Measurements from ENCODE around the gene GATB. TPM values are rescaled to one million over a fixed set of nuclear protein-coding genes. Genes with fewer than 3 reads are reported as not detected.

The GATB gene
- total and polyA plus RNA-seq, 2 donors (not counting 3 experiments of a cell fraction or from before 2014, with no cell fraction given), result 14.4 to 17.7 TPM

- intact Hi-C loops (cut with micrococcal nuclease), result no loop called here
- Histone ChIP-seq H3K36me3 (ENCODE audit: control insufficient read depth in 2 of 2, extremely low read depth in 1 of 2, insufficient read depth in 2 of 2, low read length in 2 of 2) (no peaks in the 10 kb centered on the region), H4K20me1 (replicated peaks; ENCODE audit: control insufficient read depth, extremely low read depth, insufficient read depth, low read length) (no peaks in the 10 kb centered on the region), H3K9me1 (replicated peaks; ENCODE audit: control insufficient read depth, extremely low read depth, insufficient read depth, low read length) (no peaks in the 10 kb centered on the region), H3K79me2 (ENCODE audit: control insufficient read depth, insufficient read depth, low read length) (no peaks in the 10 kb centered on the region), H3K9ac (replicated peaks; ENCODE audit: extremely low read depth, insufficient read depth, low read length) (no peak overlapping the region), H3K9me3 (replicated peaks; ENCODE audit: control insufficient read depth, insufficient read depth, low read length) (no peaks in the 10 kb centered on the region), H3K4me1 (ENCODE audit: control insufficient read depth, extremely low read depth, insufficient read depth, low read length) (peaks cover 6% of the 10 kb centered on the region), H3K4me2 (ENCODE audit: insufficient read depth, low read length) (no peak overlapping the region), H3K4me3 (replicated peaks in 1 of 3; ENCODE audit: insufficient read depth in 1 of 3, low read depth in 1 of 3, low read length in 3 of 3) (no peak overlapping the region), H3K27me3 (ENCODE audit: control insufficient read depth in 2 of 2, insufficient read depth in 2 of 2, low read length in 2 of 2) (no peaks in the 10 kb centered on the region), H3K27ac (ENCODE audit: insufficient read depth, low read depth, low read length) (no peak overlapping the region), H2AFZ (ENCODE audit: low read depth, low read length) (no peak overlapping the region)
- FAIRE-seq (no peak), DNase-seq (ENCODE audit: low read depth, low spot score) (no peak)
- TF ChIP-seq JUN (IDR thresholded peaks at IDR 0.05; ENCODE audit: borderline replicate concordance, insufficient read depth, insufficient read length, low read depth) (no peak), POLR2A (IDR thresholded peaks at IDR 0.05; ENCODE audit: low read depth, low read length) (no peak), MYC (IDR thresholded peaks at IDR 0.05; ENCODE audit: low read depth, low read length) (no peak), MAX (IDR thresholded peaks at IDR 0.05; ENCODE audit: insufficient read depth, insufficient read length) (no peak), POLR2AphosphoS5 (IDR thresholded peaks at IDR 0.05; ENCODE audit: insufficient read depth, low read depth, low read length) (no peak)
- no TSS peak for BruUV-seq (replicated peaks)
- ChIA-PET POLR2A (no interaction called here), CTCF (no interaction called here)
- dilution Hi-C loops (cut with MboI; ENCODE audit: extremely low pct_ligation_motif_present, low sequenced_read_pairs), result no loop called here
These were observed 89.2 kb downstream of the GATB start for GRCh38 chr4:151671541-151672059.

- dilution Hi-C loops (cut with MboI; ENCODE audit: extremely low pct_ligation_motif_present, low sequenced_read_pairs) (no loop called here), intact Hi-C loops (cut with micrococcal nuclease) (no loop called here)
- H3K27ac ChIP-seq (ENCODE audit: insufficient read depth, low read depth, low read length), result no peak overlapping the region
- H3K36me3 ChIP-seq (ENCODE audit: control insufficient read depth in 2 of 2, extremely low read depth in 1 of 2, insufficient read depth in 2 of 2, low read length in 2 of 2), result no peaks in the 10 kb centered on the region
- H2AFZ ChIP-seq (ENCODE audit: low read depth, low read length), result no peak overlapping the region
- no TSS peak for BruUV-seq (replicated peaks)
- H3K4me2 ChIP-seq (ENCODE audit: insufficient read depth, low read length), result no peak overlapping the region
- ChIA-PET POLR2A (no interaction called here), CTCF (no interaction called here)
- no peak overlapping the region for H3K9ac ChIP-seq (replicated peaks; ENCODE audit: extremely low read depth, insufficient read depth, low read length)
- H3K4me3 ChIP-seq (replicated peaks in 1 of 3; ENCODE audit: insufficient read depth in 1 of 3, low read depth in 1 of 3, low read length in 3 of 3), result no peak overlapping the region
- no peaks in the 10 kb centered on the region for H3K9me1 ChIP-seq (replicated peaks; ENCODE audit: control insufficient read depth, extremely low read depth, insufficient read depth, low read length)
- H4K20me1 ChIP-seq (replicated peaks; ENCODE audit: control insufficient read depth, extremely low read depth, insufficient read depth, low read length), result no peaks in the 10 kb centered on the region
- no peaks in the 10 kb centered on the region for H3K9me3 ChIP-seq (replicated peaks; ENCODE audit: control insufficient read depth, insufficient read depth, low read length)
- no peaks in the 10 kb centered on the region for H3K79me2 ChIP-seq (ENCODE audit: control insufficient read depth, insufficient read depth, low read length)
- no peaks in the 10 kb centered on the region for H3K27me3 ChIP-seq (ENCODE audit: control insufficient read depth in 2 of 2, insufficient read depth in 2 of 2, low read length in 2 of 2)
- FAIRE-seq, result no peak
- H3K4me1 ChIP-seq (ENCODE audit: control insufficient read depth, extremely low read depth, insufficient read depth, low read length), result peaks cover 4% of the 10 kb centered on the region
- DNase-seq (ENCODE audit: low read depth, low spot score), result no peak
- TF ChIP-seq GATA2 (IDR thresholded peaks at IDR 0.05; ENCODE audit: insufficient read depth, insufficient read length, low read depth, low read length), result no peak
- no peak for TF ChIP-seq FOS (IDR thresholded peaks at IDR 0.05; ENCODE audit: borderline replicate concordance, insufficient read depth, low read length)
- TF ChIP-seq POLR2AphosphoS5 (IDR thresholded peaks at IDR 0.05; ENCODE audit: insufficient read depth, low read depth, low read length), result no peak
- no peak for TF ChIP-seq JUN (IDR thresholded peaks at IDR 0.05; ENCODE audit: borderline replicate concordance, insufficient read depth, insufficient read length, low read depth)
These were observed 90.0 kb downstream of the GATB start for GRCh38 chr4:151670843-151671242.
